GM19324 (cell line): ENCODE data around the gene BCL6.
"Not testable (repeated sequence)": the region's sequence is repeated elsewhere in the genome, so short reads cannot be mapped to it uniquely, and the experiment has no call there.

Experiments
- ATAC-seq: cut with Tn5 transposase; IDR thresholded peaks from one replicate; pipeline ENCODE4 v1.9.1; 2021; ENCODE audit warnings: mild to moderate bottlenecking, moderate library complexity; ENCODE audit not compliant: unreplicated experiment, low FRiP score

The BCL6 gene

DNA sequence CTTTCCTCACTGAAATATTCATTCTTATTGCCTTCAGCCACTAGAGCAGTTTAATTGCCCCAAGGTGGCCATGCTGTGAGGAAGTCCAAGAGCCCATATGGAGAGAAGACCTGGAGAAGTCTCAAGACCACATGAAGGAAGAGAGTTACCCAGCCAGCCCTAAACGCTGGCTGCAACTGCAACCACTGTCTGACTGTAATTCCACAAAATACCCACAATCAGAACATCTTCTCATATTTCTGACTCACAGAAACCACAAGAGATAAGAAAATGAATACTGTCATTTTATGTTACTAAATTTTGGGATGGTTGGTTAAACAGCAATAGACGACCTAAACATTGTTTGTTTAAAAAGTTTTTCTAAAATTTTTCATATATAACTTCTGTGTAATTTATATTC is 60.4 kb downstream of the BCL6 start:
- ATAC-seq = no peak

DNA sequence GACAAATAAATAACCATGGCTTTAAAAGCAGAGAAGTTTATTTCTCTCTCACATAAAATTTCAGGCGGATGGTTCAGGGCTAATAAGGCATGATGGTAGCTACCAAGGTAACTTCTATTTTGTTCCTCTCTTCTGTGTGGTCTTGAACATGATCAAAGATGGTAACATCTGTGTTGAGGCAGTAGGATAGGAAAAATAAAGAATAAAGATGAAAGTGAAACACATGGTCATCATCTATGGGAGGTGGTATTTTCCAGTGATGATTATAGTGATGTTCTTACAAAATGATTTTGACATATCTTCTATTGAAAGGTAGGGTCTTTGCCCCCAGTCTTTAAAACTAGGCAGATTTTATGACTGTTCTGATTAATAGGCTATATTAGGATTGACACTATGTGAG is 60.8 kb downstream of the BCL6 start:
- no peak for ATAC-seq

DNA sequence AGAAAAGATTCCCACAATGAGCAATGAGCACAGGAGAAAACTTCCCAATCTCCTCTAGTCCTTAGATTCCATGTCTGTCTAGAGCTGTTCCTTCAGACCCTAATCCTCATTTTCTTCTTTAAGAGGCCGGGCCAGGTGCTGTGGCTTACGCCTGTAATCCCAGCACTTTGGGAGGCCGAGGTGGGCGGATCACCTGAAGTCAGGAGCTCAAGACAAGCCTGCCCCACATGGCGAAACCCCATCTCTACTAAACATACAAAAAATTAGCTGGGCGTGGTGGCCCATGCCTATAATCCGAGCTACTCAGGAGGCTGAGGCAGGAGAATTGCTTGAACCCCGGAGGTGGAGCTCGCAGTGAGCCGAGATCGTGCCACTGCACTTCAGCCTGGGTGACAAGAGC is 63.5 kb downstream of the BCL6 start:
- not testable (repeated sequence) for ATAC-seq

DNA sequence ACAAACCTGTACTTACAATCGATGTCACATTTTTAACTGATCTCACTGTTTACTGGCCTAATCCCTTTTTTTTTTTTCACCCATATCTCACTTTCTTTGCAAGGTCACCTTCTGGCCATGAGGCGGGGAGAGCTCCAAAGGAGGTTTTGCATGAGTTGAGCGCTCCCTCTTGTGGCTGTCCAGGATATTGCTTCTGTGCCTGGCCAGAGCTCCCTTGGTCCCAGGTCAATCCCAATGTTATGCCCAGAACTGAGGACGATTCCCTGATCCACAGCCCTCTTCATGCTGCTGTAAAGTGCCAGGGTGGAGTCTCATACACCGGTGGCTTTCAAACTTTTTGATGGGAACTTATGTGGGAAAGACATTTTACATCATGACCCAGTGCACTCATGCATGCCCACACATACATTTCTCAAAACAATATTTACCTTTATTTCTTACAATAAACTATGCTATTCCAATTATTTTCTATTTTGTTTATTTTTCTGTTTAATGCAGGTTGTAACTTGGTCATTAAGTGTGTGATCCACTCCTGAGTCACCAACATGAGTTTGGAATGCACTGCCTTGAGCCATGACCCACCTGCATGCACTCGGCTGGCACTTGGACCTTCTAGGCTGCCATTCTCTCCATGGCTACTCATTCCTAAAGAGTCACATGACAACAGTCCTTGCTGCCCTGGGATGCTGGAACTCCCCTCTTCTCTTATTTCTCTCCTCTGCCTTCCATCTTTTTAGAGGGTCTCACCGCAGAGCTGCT is 65.5 kb downstream of the BCL6 start:
- no peak for ATAC-seq

DNA sequence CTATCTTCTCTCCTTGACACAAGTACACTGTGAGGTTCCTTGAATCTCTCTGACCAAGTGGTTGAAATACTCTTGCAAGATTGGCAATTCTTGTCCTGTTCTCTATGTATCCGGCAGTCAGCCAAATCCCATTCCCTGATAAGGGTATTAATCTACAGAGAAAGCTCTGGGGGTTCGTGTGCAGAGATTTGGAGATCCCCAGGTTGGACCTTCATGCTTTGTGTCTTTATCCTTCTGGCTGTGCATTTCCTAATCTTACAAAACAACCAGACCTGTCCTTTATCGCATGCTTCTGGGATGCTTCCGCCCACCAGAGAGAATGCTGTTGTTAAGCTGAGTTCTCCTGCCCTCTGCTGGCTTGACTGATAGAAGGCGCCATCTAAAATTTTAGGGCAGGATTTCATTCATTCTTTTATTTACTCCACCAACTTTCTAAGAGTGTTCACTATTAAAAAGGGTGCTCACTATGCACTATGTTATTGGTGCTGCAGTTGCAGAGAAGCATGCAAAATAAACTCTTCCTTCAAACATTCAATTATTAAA is 66.5 kb downstream of the BCL6 start:
- no peak for ATAC-seq

DNA sequence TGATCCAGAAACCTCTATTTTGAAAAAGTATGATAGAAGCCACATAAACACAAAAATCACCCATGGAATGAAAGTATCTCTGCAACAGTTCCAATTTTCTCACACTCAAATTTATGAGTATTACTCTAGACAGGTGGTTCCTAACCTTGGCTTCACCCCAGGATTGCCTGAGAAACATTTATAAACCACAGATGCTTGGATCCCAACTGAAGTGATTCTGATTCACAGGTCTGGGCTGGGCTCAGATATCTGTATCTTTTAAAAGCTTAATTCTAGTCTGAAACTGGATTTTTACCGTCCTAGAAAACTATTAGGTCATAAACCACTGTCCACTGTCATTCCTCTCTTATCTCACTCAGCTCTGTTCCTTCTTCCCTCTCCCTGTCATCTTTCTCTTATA is 67.7 kb downstream of the BCL6 start:
- no peak for ATAC-seq

DNA sequence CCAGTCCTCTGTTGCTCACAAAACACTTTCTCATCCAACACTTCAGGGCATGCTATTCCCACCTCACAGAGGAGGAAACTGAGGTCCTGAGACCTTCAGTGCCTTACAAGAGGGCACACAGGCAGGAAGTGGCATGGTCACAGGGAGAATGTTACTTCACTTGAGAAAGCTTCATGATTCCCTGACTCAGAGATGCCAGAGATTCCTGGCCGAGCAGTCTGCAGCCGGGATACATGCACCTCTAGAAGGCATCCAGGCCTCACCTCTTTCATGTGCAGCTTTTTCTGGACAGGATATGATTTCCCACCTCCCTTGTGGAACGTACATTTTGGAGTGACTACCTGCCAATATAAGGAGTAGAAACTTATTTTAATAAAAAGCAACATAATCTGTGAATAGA is 72.3 kb downstream of the BCL6 start:
- ATAC-seq = no peak
